HG03045 (cell line): ENCODE data around the gene CELSR1.
"Not testable (repeated sequence)": the region's sequence is repeated elsewhere in the genome, so short reads cannot be mapped to it uniquely, and the experiment has no call there.

ENCODE experiments used
- ATAC-seq: cut with Tn5 transposase; IDR thresholded peaks from one replicate; pipeline ENCODE4 v1.9.1; 2021; ENCODE audit warnings: mild to moderate bottlenecking, moderate library complexity; ENCODE audit not compliant: unreplicated experiment

Gene CELSR1

DNA sequence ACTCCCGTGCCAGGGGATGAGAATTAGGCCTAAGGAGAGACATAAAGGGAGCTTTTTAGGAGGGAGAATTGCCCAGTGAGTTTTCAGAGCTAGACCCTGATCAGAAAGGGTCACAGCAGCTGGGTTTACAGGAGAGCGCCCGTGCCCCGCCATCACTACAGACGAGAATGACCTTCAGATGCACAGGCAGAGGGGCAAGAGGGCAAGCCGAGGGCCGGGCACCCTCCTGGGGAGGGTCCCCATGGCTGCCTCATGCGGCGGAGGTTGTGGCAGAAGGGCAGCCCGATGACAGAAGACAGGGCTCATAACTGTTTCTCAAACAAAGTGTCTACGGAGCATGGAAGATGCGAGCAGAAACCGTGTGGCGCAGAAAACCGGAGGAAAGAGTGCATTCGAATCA is 129.7 kb downstream of the CELSR1 start:
- no peak for ATAC-seq

DNA sequence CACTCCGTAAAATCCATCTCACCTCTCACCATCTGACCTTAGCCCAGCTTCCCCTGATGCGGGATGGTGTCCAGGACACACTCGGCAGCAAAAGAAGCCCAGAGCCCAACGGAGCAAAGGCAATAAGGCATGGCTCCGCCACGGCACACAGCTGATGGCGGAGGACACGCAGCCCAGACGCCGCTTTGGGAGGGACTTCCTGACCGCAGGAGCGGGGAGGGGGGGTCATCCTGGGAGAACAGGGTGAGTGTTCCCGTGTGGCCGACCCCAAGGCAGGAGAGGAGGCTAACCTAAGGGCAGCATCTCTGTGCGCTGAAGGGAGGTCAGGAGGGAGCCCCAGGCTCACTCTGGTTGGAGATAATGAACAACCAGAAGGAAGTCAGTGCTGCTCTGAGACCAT is 130.6 kb downstream of the CELSR1 start:
- no peak for ATAC-seq

DNA sequence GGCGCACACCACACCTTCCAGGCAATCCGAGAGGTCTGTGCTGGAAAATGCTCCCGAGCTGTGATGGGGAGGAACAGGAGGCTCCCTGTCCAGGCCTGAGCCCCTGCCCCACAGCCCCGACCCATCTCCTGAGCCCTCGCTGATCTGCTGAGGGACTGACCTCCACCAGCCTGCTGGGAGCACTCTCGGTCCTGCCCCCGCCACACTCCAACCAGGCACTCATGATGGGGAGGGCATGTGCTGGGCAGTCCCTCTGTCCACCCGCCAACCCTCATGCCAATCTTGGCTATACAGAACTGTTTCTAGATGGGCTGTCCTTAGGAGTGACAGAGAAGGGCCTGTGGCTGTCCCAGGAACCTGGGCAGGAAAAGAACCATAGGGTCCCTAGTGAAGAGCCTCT is 131.1 kb downstream of the CELSR1 start:
- no peak for ATAC-seq

DNA sequence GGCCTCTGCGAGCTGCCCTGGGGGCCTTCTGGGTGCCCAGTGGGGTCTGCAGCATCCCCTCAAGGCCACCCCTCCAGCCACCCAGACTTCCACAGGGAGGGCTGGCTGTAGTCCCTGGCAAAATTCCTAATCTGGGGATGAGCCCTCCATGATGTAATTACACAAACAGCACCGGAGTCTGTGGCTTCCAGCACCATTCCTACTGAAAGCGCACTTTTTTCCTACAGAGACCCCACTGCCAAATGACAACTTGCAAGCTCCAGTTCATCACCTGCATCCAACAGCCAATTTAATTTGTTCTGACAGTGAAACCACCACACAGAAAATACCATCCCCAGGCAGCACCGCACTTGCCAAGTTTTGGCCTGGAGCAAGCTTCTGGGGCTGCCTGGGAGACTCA is 131.5 kb downstream of the CELSR1 start:
- ATAC-seq = no peak

DNA sequence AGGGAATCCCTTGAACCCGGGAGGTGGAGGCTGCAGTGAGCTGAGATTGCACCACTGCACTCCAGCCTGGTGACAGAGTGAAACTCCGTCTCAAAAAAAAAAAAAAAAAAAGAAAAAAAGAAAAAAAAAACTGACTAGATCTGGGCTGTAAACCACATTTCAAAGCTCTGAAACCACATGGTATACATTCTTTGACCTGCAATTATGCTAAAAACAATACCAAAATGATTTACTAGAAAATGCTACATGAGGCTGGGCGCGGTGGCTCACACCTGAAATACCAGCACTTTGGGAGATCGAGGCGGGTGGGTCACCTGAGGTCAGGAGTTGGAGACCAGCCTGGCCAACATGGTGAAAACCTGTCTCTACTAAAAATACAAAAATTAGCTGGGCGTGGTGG is 133.5 kb downstream of the CELSR1 start:
- not testable (repeated sequence) for ATAC-seq

DNA sequence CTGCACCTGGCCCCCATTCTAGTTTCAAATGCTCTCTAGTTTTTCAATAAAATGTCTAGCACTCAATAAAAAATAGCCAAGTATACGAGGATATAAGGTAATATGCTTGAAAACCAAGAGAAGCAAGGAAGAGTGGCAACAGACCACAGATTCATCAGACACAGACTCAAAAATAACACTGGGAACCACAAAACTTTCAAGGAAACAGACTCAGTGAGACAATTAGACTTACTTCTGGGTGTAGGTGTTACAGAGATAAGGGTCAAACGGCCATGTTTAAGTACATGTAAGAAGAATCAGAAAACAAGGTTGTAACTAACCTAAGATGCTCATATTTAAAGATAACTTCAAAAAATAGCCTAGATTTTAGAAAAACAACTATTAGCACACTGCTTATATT is 134.9 kb downstream of the CELSR1 start:
- ATAC-seq = no peak

DNA sequence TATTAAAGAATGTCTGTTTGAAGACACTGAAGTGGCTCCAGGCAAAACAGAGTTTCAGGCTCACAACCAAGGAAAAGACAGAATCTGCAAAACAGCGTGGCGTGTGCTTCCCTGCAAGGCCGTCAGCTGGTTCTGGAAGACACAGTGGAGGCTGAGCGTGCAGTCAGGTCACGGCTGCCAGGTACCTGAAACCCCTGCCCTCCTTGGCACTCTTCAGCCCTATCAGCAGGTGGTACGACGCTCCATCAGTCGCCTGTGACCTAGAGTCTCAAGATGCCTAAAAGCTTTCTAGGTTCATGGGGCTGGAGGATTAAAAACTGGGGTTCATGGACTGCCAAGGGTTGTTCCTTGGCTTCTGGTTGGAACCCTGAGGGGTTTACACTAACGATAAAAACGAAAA is 136.1 kb downstream of the CELSR1 start:
- no peak for ATAC-seq

DNA sequence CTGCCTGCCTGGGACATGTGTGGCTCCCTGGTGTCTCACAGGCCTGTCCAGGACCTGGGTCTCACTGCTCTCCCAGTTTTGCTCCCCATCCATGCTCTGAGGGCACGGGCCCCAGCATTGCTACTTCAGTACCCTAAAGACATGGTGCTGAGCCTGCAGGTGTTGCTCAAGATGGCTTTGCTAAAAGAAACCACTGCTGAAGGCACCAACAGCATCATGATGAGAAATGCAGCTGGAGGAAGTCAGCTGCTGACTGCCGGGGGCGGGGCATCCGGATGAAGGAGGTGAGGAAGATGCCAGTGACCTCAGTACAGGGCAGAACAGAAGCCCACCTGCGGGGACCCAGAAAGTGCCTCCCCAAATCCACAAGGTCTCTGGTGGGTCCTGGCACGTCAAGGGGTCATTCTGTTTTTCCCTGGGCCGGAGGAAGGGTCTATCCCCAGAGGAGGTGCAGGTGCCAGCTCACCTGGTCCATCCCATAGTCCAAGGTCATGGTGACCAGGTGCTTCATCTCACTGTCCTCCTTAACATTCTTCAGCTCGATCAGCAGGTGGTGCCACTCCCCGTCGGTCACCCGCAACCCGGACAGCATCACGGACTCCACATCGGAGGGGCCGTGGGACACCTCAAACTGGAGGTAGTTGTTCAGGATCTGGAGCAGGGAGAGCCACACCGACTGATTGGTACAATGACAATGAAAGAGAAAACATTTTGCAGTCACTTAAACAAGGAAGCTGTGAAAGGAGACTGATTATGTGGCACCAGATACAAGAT is 138.0 kb downstream of the CELSR1 start:
- ATAC-seq = no peak

DNA sequence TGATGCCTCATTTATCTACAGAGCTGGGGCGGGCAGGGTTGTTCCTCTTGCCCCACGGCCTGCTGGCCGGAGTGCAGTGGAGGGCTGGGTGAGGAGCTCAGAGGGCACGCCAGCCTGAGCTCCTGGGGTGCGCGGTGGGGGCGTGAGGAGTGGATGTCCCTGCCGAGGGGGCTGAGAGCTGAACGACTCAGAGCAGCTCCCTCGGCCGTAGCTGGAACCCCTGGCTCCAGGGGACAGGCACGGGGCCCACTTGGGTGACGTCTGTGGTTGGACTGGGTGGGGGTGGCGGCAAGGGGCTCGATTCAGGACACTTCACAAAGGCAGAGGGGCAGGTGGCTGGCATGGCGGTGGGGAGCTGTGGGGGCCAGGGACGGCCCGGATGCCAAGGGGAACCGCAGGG is 139.5 kb downstream of the CELSR1 start:
- ATAC-seq = no peak

- no peak for ATAC-seq
These were observed 139.9 kb downstream of the CELSR1 start for GRCh38 chr22:46397514-46397913.

GRCh38 chr22:46397049-46397448 is 140.4 kb downstream of the CELSR1 start:
- ATAC-seq = not testable (repeated sequence)

DNA sequence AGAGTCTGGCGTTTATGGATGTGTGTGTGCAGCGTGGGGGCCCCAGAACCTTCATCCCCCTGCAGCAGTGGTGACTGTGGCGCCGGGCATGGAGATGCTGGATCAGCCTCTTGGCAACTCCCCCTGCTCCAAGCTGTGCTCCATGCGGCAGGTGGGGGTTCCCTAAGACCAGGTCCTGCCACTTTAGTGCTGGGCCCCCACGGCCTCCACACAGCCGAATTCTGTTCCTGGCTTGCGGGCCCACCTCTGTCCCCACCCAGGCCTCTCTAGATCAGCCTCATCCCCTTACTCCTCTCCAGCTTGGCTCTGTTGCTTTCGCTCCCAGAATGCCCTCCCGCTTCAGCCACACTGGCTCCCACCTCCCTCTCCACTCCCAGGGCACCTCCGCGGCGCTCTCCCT is 142.3 kb downstream of the CELSR1 start:
- ATAC-seq = no peak

- ATAC-seq = no peak
These were observed 142.8 kb downstream of the CELSR1 start for GRCh38 chr22:46394622-46395021.

GRCh38 chr22:46393873-46394272 is 143.5 kb downstream of the CELSR1 start:
- ATAC-seq = no peak

DNA sequence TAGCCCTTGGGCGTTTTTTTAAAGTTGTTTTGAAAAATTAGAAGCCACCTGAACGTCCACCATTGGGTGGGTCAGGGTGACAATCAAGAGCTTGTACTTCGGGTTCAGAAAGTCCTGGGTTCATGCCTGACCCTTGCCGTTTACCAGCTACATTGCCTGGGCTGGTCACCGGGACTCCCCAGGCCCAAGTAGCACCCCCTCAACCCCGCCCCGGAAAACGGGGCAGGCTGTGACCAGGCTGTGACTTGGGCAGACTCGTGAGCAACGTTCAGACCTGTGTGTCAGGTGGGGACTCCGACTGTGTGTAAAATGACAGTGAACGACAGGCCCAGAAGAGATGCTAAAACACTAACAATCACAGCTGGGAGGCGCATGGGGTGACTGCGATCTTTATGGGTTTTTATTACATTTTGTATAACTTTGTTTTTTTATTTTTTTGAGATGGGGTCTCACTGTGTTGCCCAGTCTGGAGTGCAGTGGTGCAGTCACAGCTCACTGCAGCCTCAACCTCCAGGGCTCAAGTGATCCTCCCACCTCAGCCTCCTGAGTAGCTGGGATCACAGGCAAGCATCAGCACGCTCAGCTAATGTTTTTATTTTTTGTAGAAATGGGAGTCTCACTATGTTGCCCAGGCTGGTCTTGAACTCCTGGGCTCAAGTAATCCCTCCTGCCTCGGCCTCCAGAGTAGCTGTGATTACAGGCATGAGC is 145.1 kb downstream of the CELSR1 start:
- no peak for ATAC-seq

- ATAC-seq = no peak
These were observed 145.8 kb downstream of the CELSR1 start for GRCh38 chr22:46391486-46392136.

DNA sequence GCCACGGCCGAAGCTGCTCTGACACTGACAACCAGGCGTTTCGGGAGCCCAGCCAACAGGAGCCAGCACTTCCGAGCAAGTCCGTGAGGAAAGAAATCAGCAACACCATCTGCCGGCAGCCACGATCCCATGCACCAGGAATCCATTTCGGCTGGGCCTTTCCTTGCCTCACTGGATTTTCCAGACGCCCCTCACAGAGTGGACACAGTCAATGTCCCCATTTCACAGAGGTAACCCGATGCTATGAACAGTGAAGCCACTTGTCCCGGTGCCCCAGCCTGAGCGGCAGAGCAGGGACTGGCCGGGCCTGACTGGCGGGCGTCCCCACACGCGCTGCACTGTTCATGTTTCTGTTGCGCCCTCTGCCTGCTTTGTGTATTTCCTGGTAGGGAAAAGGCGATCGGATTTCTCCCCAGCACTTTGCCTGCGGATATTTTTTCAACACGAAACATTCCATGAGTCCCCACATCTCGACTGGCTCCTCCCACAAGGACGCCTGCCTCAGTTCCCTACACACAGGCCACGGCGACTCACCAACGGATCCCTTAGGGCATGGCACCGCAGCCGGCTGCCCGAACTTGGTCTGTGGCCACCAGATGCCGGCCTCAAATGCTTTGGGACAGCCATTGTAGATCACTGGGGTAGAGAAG is 146.6 kb downstream of the CELSR1 start:
- no peak for ATAC-seq

- no peak for ATAC-seq
These were observed 147.2 kb downstream of the CELSR1 start for GRCh38 chr22:46390105-46390651.

- no peak for ATAC-seq
These were observed 148.3 kb downstream of the CELSR1 start for GRCh38 chr22:46389081-46389480.

GRCh38 chr22:46388647-46389046 is 148.8 kb downstream of the CELSR1 start:
- ATAC-seq = no peak

DNA sequence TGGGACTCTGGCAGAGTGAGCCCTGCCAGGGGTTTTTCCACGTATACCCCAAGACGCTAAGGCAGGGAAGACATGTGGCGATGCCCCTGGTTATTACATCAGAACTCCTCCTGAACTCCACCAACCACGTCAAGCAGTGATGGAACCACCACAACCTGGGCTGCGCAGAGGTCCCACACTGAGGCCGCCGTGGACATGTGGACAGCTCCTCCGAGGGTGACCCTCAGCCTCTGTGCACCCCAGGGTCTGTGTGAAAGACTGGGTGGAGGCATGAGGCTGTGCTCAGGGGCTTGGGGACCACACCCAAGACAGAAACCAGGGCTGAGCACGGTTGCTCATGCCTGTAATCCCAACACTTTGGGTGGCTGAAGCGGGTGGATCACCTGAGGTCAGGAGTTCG is 149.7 kb downstream of the CELSR1 start:
- ATAC-seq = no peak
